HepG2 (cell line): Measurements from ENCODE around the gene RANGRF. TPM values are rescaled to one million over a fixed set of nuclear protein-coding genes. Genes with fewer than 3 reads are reported as not detected.

Experiments used
- ATAC-seq: fragments of 200-7000 bp; cut with Tn5 transposase; 3 replicates; pipeline ENCODE4 v1.9.1; 2020; ENCODE audit warnings: mild to moderate bottlenecking, moderate library complexity
- BruUV-seq: library from RNA; stranded (reverse); fragments of 400-500 nt; replicated peaks from 2 replicates; lab custom pipeline; 2021; lab: Mats Ljungman, UMichigan
- CTCF ChIA-PET: fragments of 300-600 bp; formaldehyde crosslinking; extraction: SDS; loops from one replicate; lab custom pipeline; 2021; ENCODE audit warnings: low total read pairs, inconsistent platforms, low intra/inter-chr PET ratio; lab: Yijun Ruan, JAX
- POLR2A ChIA-PET: fragments of 350-600 bp; sonication (Branson Sonifier 250); formaldehyde crosslinking; loops from one replicate; lab custom pipeline; 2020; ENCODE audit warnings: antibody characterized with exemption, inconsistent platforms; lab: Yijun Ruan, JAX
- DNase-seq: peaks from one replicate; pipeline ENCODE4 v3.0.0-alpha.2; 2015; ENCODE audit warnings: low spot score
- FAIRE-seq: peaks from 3 replicates; lab custom pipeline; 2011; peaks lifted over from hg19 to GRCh38; lab: Jason Lieb, UNC
- H2AFZ ChIP-seq: one replicate; pipeline ENCODE4 v1.6.1; 2011; ENCODE audit warnings: low read length, inconsistent platforms
- H3K27ac ChIP-seq: fragments of 300-600 bp; 3 replicates; pipeline ENCODE4 v1.8.0; 2011; ENCODE audit warnings: mixed run types, mild to moderate bottlenecking, mixed read lengths, low read length, inconsistent platforms; ENCODE audit not compliant: insufficient read depth; ENCODE audit errors: extremely low read length
- H3K27me3 ChIP-seq, 2 experiments: fragments of 200-600 bp in 1 of 2; 2 replicates in 1 of 2; 3 replicates in 1 of 2; pipeline versions ENCODE4 v1.6.0 to v1.8.0; 2011; ENCODE audit warnings: low read length in 2 of 2, mild to moderate bottlenecking in 2 of 2, moderate library complexity in 2 of 2, inconsistent platforms in 1 of 2; ENCODE audit not compliant: insufficient read depth in 2 of 2, control insufficient read depth in 1 of 2
- H3K36me3 ChIP-seq, 2 experiments: fragments of 200-600 bp in 1 of 2; replicated peaks in 1 of 2; 2 replicates in 1 of 2; 3 replicates in 1 of 2; pipeline versions ENCODE4 v1.5.1 to v1.8.0; 2011; ENCODE audit warnings: low read length in 2 of 2, inconsistent platforms in 1 of 2; ENCODE audit not compliant: insufficient read depth in 2 of 2, control insufficient read depth in 1 of 2
- H3K4me1 ChIP-seq: 2 replicates; pipeline ENCODE4 v1.5.1; 2012; ENCODE audit warnings: low read length, inconsistent platforms; ENCODE audit not compliant: insufficient read depth
- H3K4me2 ChIP-seq: 2 replicates; pipeline ENCODE4 v1.6.0; 2011; ENCODE audit warnings: low read depth, low read length, inconsistent platforms
- H3K4me3 ChIP-seq, 3 experiments: fragments of 200-600 bp in 1 of 3; sonication (generic), shearing (Covaris generic) in 1 of 3; replicated peaks in 1 of 3; 2 replicates each; pipeline ENCODE4 v1.5.1; 2011 to 2016; ENCODE audit warnings: low read length in 3 of 3, inconsistent platforms in 2 of 3, low read depth in 2 of 3, mild to moderate bottlenecking in 2 of 3, control low read depth in 1 of 3, mixed read lengths in 1 of 3; ENCODE audit not compliant: insufficient read depth in 1 of 3
- H3K79me2 ChIP-seq: one replicate; pipeline ENCODE4 v1.6.1; 2011; ENCODE audit warnings: low read length, inconsistent platforms; ENCODE audit not compliant: insufficient read depth
- H3K9ac ChIP-seq: 2 replicates; pipeline ENCODE4 v1.6.0; 2011; ENCODE audit warnings: mild to moderate bottlenecking, low read depth, low read length, inconsistent platforms; ENCODE audit not compliant: insufficient read depth
- H3K9me3 ChIP-seq: 2 replicates; pipeline ENCODE4 v1.5.1; 2012; ENCODE audit warnings: mild to moderate bottlenecking, low read length
- H4K20me1 ChIP-seq: 2 replicates; pipeline ENCODE4 v1.6.0; 2011; ENCODE audit warnings: inconsistent platforms, mild to moderate bottlenecking, low read length, moderate library complexity; ENCODE audit not compliant: insufficient read depth
- ADNP ChIP-seq: sonication (generic); formaldehyde crosslinking; IDR thresholded peaks from 2 replicates; pipeline ENCODE4 v1.4.0; 2020; ENCODE audit warnings: missing genetic modification reagents
- FOXA1 ChIP-seq, 2 experiments: fragments of 450-650 bp in 1 of 2; sonication (generic) in 1 of 2; formaldehyde crosslinking in 1 of 2; IDR thresholded peaks; 2 replicates each; pipeline versions ENCODE4 v1.4.0 to v1.6.1; 2016 to 2020; ENCODE audit warnings: missing genetic modification reagents in 1 of 2
- HOXA7 ChIP-seq: sonication (generic); formaldehyde crosslinking; IDR thresholded peaks from 2 replicates; pipeline ENCODE4 v1.8.1; 2022; ENCODE audit warnings: mild to moderate bottlenecking, missing genetic modification reagents, moderate library complexity
- KDM3A ChIP-seq: IDR thresholded peaks from 2 replicates; pipeline ENCODE4 v1.6.1; 2018; ENCODE audit warnings: low read depth, missing compliant biosample characterization
- KMT2A ChIP-seq: sonication (generic); formaldehyde crosslinking; IDR thresholded peaks from 2 replicates; pipeline ENCODE4 v1.4.0; 2020; ENCODE audit warnings: missing genetic modification reagents
- MED1 ChIP-seq: sonication (generic); formaldehyde crosslinking; IDR thresholded peaks from 2 replicates; pipeline ENCODE4 v1.4.0; 2020; ENCODE audit warnings: missing genetic modification reagents
- RBAK ChIP-seq: sonication (generic); formaldehyde crosslinking; IDR thresholded peaks from 2 replicates; pipeline ENCODE4 v1.5.1; 2020; ENCODE audit warnings: mild to moderate bottlenecking, missing genetic modification reagents
- TP53 ChIP-seq: sonication (generic); formaldehyde crosslinking; conservative IDR thresholded peaks from 2 replicates; pipeline ENCODE4 v1.4.0; 2020; ENCODE audit warnings: missing genetic modification reagents
- XRCC5 ChIP-seq: fragments of 200-400 bp; formaldehyde crosslinking; optimal IDR thresholded peaks from 2 replicates; pipeline ENCODE3; 2017; ENCODE audit warnings: mild to moderate bottlenecking, low read length
- ZFP1 ChIP-seq: IDR thresholded peaks from 2 replicates; pipeline ENCODE4 v1.6.1; 2016
- ZFP82 ChIP-seq: sonication (generic); formaldehyde crosslinking; IDR thresholded peaks from 2 replicates; pipeline ENCODE4 v1.5.1; 2020; ENCODE audit warnings: mild to moderate bottlenecking, missing genetic modification reagents, borderline replicate concordance
- ZKSCAN5 ChIP-seq: sonication (generic); formaldehyde crosslinking; IDR thresholded peaks from 2 replicates; pipeline ENCODE4 v1.5.1; 2020; ENCODE audit warnings: mild to moderate bottlenecking, missing genetic modification reagents
- ZNF343 ChIP-seq: sonication (generic); formaldehyde crosslinking; IDR thresholded peaks from 2 replicates; pipeline ENCODE4 v1.4.0; 2020; ENCODE audit warnings: mild to moderate bottlenecking, missing genetic modification reagents
- ZNF563 ChIP-seq: sonication (generic); formaldehyde crosslinking; IDR thresholded peaks from 2 replicates; pipeline ENCODE4 v1.8.0; 2022; ENCODE audit warnings: mild to moderate bottlenecking, moderate library complexity, missing genetic modification reagents
- ZNF567 ChIP-seq: sonication (generic); formaldehyde crosslinking; IDR thresholded peaks from 2 replicates; pipeline ENCODE4 v1.8.1; 2023; ENCODE audit warnings: mild to moderate bottlenecking, missing genetic modification reagents, borderline replicate concordance
- ZNF672 ChIP-seq: sonication (generic); formaldehyde crosslinking; IDR thresholded peaks from 2 replicates; pipeline ENCODE4 v1.8.1; 2022; ENCODE audit warnings: missing genetic modification reagents
- WGBS: methylation state at CpG from one replicate; pipeline ENCODE4 v1.1.6; 2017; ENCODE audit warnings: low lambda C conversion rate; 5-methylcytosine and 5-hydroxymethylcytosine counted together
- in situ Hi-C: cut with HindIII; loops from 2 replicates; pipeline ENCODE4 v1.10.0; 2017; ENCODE audit warnings: low pct_unique_long_range_greater_than_20kb; ENCODE audit not compliant: extremely low pct_ligation_motif_present
- intact Hi-C: fragments of 100-400 bp; cut with micrococcal nuclease; formaldehyde crosslinking; loops from one replicate; pipeline ENCODE4 v1.10.0; 2022; ENCODE audit not compliant: unreplicated experiment
- polyA plus RNA-seq, 8 experiments: library from polyadenylated mRNA; depleted of rRNA in 3 of 8; stranded (reverse) in 7 of 8; unstranded in 1 of 8; fragments of >200 nt; fragmentation: Illumina TruSeq in 4 of 8; extraction: Trizol in 4 of 8; gene quantifications; 2 replicates each; pipeline versions ENCODE4 v1.2.1 to v1.2.3, GENCODE V29; 2011 to 2016; ENCODE audit warnings: low read depth in 4 of 8, missing spikeins in 1 of 8, mixed read lengths in 1 of 8; ENCODE audit not compliant: insufficient read depth in 1 of 8
- total RNA-seq, 5 experiments: library from RNA; depleted of rRNA; stranded (reverse); fragments of >200 nt; fragmentation: Illumina TruSeq; extraction: Trizol; gene quantifications; 2 replicates each; pipeline ENCODE4 v1.2.3, GENCODE V29; 2016; ENCODE audit warnings: low read depth in 1 of 5
- TF ChIP-seq, protein P1 (sequence below): sonication (generic); formaldehyde crosslinking; IDR thresholded peaks from 2 replicates; pipeline ENCODE4 v1.4.0; 2020; ENCODE audit warnings: missing genetic modification reagents, borderline replicate concordance
- TF ChIP-seq, protein P2 (sequence below): sonication (generic); formaldehyde crosslinking; IDR thresholded peaks from 2 replicates; pipeline ENCODE4 v1.5.1; 2020; ENCODE audit warnings: mild to moderate bottlenecking, missing genetic modification reagents, borderline replicate concordance

Gene RANGRF
- total and polyA plus RNA-seq, 2 of the 13 experiments (the other 11 are each of a cell fraction or from before 2014, with no cell fraction given) = 18.6 to 40.7 TPM

GRCh38 chr17:8264320-8264719, 24.1 kb upstream of the RANGRF start:
- no peaks in the 10 kb centered on the region for H3K4me1 ChIP-seq
- ATAC-seq = no peak
- in situ Hi-C loops = no loop called here
- TF ChIP-seq ZNF567 (CRISPR knock-in tag) = no peak
- no peak for TF ChIP-seq RBAK (CRISPR knock-in tag)
- TF ChIP-seq ZKSCAN5 = no peak
- no peak for TF ChIP-seq KDM3A (CRISPR knock-in tag)
- TF ChIP-seq, protein P1, sequence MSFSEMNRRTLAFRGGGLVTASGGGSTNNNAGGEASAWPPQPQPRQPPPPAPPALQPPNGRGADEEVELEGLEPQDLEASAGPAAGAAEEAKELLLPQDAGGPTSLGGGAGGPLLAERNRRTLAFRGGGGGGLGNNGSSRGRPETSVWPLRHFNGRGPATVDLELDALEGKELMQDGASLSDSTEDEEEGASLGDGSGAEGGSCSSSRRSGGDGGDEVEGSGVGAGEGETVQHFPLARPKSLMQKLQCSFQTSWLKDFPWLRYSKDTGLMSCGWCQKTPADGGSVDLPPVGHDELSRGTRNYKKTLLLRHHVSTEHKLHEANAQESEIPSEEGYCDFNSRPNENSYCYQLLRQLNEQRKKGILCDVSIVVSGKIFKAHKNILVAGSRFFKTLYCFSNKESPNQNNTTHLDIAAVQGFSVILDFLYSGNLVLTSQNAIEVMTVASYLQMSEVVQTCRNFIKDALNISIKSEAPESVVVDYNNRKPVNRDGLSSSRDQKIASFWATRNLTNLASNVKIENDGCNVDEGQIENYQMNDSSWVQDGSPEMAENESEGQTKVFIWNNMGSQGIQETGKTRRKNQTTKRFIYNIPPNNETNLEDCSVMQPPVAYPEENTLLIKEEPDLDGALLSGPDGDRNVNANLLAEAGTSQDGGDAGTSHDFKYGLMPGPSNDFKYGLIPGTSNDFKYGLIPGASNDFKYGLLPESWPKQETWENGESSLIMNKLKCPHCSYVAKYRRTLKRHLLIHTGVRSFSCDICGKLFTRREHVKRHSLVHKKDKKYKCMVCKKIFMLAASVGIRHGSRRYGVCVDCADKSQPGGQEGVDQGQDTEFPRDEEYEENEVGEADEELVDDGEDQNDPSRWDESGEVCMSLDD (CRISPR knock-in tag) = no peak
- TF ChIP-seq TP53 (CRISPR knock-in tag) = no peak
- TF ChIP-seq MED1 (CRISPR knock-in tag) = no peak
- TF ChIP-seq ZFP1 = no peak
- no peak for TF ChIP-seq ZNF672 (CRISPR knock-in tag)
- TF ChIP-seq KMT2A (CRISPR knock-in tag) = no peak
- no peak for TF ChIP-seq ZNF343 (CRISPR knock-in tag)
- TF ChIP-seq ADNP = no peak
- TF ChIP-seq ZFP82 (CRISPR knock-in tag) = no peak
- no peak for TF ChIP-seq ZNF563 (CRISPR knock-in tag)
- TF ChIP-seq, protein P2, sequence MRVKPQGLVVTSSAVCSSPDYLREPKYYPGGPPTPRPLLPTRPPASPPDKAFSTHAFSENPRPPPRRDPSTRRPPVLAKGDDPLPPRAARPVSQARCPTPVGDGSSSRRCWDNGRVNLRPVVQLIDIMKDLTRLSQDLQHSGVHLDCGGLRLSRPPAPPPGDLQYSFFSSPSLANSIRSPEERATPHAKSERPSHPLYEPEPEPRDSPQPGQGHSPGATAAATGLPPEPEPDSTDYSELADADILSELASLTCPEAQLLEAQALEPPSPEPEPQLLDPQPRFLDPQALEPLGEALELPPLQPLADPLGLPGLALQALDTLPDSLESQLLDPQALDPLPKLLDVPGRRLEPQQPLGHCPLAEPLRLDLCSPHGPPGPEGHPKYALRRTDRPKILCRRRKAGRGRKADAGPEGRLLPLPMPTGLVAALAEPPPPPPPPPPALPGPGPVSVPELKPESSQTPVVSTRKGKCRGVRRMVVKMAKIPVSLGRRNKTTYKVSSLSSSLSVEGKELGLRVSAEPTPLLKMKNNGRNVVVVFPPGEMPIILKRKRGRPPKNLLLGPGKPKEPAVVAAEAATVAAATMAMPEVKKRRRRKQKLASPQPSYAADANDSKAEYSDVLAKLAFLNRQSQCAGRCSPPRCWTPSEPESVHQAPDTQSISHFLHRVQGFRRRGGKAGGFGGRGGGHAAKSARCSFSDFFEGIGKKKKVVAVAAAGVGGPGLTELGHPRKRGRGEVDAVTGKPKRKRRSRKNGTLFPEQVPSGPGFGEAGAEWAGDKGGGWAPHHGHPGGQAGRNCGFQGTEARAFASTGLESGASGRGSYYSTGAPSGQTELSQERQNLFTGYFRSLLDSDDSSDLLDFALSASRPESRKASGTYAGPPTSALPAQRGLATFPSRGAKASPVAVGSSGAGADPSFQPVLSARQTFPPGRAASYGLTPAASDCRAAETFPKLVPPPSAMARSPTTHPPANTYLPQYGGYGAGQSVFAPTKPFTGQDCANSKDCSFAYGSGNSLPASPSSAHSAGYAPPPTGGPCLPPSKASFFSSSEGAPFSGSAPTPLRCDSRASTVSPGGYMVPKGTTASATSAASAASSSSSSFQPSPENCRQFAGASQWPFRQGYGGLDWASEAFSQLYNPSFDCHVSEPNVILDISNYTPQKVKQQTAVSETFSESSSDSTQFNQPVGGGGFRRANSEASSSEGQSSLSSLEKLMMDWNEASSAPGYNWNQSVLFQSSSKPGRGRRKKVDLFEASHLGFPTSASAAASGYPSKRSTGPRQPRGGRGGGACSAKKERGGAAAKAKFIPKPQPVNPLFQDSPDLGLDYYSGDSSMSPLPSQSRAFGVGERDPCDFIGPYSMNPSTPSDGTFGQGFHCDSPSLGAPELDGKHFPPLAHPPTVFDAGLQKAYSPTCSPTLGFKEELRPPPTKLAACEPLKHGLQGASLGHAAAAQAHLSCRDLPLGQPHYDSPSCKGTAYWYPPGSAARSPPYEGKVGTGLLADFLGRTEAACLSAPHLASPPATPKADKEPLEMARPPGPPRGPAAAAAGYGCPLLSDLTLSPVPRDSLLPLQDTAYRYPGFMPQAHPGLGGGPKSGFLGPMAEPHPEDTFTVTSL (CRISPR knock-in tag) = no peak
- TF ChIP-seq XRCC5 = no peak
- no peak for TF ChIP-seq HOXA7 (CRISPR knock-in tag)
- no peak for TF ChIP-seq FOXA1 (IDR thresholded peaks at IDR 0.05)
- no peak for TF ChIP-seq FOXA1 (CRISPR knock-in tag; IDR thresholded peaks at IDR 0.05)
- TF ChIP-seq, all 625 proteins: peak for 0
- Histone ChIP-seq H3K9me3 (no peaks in the 10 kb centered on the region), H2AFZ (no peak overlapping the region), H3K27ac (no peak overlapping the region), H4K20me1 (no peaks in the 10 kb centered on the region), H3K36me3 (peaks cover 39 to 78% of the 10 kb centered on the region in 2 experiments), H3K4me3 (no peak overlapping the region), H3K79me2 (no peaks in the 10 kb centered on the region), H3K27me3 (no peaks in the 10 kb centered on the region), H3K4me2 (no peak overlapping the region), H3K9ac (no peak overlapping the region)
- CTCF ChIA-PET = no interaction called here
- POLR2A ChIA-PET = no interaction called here
- intact Hi-C loops = no loop called here
- DNase-seq (no peak), FAIRE-seq (no peak)
- BruUV-seq = no TSS peak
- WGBS = 98% methylated on average over 10 of the region's 10 CpGs
